COLO668 (cell line): ENCODE data around the gene RUNX3.

ENCODE experiments used
- DNase-seq: peaks from one replicate; lab custom pipeline; 2025; ENCODE audit not compliant: unreplicated experiment; lab: John Stamatoyannopoulos, UW

Gene RUNX3

DNA sequence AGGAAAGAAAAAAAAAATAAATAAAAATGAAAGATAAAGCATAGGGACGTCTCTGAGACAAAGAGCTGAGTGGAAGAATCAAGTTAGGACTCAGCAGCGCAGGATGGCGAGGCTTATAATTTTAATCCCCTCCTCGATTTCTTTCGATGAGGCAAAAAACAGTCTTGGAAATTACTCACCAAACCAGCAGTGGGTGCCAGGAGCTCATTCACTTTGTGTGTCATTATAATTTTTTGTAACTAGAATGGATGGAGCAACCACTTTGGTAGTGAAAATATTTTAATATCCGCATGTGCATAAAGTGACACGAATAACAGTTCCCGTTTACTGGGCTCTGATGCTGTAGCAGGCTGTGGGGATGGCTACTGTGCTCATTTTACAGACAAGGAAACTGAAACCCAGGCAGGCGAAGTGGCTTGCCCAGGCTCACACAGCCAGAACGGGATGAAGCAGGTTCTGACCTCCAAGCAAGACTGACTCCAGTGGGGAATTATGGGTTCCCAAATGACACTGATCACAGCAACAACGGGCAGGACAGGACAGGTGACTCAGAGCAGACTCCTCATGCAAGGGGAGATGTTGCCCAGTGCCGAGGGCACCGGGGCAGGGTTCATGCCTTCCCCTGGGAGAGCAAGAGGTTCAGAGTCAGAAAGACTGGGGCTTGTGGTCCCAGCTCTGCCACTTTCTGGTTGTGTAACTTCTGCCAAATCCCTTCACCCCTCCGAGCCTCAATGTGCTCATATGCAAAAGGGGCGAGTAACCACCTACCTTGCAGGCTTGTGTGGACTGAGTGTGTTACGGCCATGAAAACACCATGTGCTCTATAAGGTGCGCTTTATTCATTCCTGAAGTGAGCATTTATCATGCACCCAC lies 63.6 kb downstream of the RUNX3 start:
- DNase-seq, result no peak

- DNase-seq, result no peak
Observed at GRCh38 chr1:24865587-24865986, 64.5 kb downstream of the RUNX3 start.

DNA sequence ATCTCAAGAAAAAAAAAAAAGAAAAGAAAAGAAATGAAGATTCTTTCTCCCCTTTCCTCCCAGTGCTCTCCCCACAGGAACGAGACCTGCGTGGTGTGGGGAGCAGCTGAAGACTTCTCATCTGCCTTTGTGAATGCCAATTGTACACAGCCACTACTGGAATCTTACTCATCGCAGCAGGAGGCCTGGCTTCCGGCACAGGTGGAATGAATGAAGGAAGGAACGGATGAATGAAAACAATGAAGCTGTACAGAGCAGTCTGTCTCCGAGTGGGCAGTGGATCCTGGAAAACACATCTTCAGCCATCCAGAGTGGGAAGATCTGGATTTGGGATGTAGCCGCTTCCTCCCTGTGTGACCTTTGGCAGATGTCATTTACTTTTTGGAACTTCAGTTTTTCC lies 64.9 kb downstream of the RUNX3 start:
- no peak for DNase-seq

DNA sequence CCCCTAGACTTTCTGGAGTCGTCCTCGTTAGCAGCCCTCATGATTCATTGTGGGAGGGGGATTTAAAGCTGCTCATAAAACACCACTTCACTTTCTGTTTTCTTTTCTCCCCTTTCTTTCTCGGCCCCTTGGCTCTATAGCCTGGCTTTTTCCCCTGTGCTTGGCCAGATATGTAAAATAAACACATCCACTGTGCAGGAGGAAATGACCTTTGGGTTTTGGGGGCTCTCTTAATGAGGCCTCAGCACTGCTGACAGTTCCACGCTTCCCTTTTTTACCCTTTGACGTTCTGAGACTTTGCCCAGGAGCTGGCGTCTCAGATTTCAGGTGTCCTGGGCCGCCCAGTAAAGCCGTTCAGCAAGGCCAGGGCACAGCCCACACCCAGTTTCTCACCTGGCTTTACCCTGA lies 65.7 kb downstream of the RUNX3 start:
- no peak for DNase-seq

DNA sequence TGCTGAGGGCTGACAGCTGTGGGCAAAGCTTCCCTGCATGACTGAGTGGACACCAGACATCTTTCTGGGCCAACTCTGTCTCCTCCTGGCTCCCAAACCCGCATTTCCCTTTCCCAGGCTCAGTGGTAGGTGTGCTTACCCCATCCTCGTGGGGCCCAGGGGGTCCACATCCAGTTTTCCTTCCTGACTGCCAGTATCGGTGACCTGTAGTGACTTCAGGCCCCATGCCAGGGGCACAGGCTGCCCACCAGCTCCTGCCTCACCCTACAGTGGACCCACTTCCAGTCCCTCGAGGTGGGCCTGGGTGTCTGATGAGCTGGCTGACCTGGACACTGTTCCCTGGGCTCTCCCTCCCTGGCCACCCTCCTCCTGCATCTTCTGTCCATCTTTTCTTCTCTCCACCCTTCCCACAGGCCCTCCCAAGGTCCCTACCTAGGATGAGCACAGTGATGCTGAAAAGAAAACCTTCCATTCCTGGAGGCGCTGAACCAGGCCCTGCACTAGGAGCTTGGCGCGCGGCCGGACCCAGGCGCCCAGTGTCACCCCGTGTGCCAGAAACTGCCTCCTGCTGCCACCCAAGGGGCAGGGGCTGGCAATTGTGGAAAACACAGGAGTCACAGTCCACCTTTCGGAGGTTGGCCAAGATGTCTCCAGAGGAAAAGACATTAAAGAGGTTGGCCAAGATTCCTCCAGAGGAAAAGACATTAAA lies 67.1 kb downstream of the RUNX3 start:
- DNase-seq, result no peak

- DNase-seq, result no peak
Observed at GRCh38 chr1:24861821-24862727, 68.0 kb downstream of the RUNX3 start.

- no peak for DNase-seq
Observed at GRCh38 chr1:24860841-24861240, 69.2 kb downstream of the RUNX3 start.

- DNase-seq, result no peak
Observed at GRCh38 chr1:24859063-24860010, 70.7 kb downstream of the RUNX3 start.

DNA sequence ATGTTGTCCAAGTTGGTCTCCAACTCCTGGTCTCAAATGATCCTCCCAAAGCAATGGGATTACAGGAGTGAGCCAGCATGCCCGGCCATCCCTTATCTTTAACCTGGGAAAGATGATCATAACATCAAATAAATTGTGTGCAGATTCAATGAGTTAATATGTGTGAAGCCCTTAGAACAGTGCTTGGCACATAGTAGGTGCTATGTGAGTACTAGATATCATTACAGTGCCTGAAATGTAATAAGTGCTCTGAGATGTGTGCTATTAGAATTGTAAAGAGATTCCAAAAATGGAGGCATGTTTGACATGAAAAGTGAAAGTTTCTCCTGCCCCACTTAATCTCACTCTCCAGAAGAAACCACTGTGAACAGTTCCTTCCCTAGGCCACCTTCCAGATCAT lies 71.8 kb downstream of the RUNX3 start:
- no peak for DNase-seq

GRCh38 chr1:24857507-24858133 lies 72.5 kb downstream of the RUNX3 start:
- no peak for DNase-seq

- no peak for DNase-seq
Observed at GRCh38 chr1:24856787-24857506, 73.1 kb downstream of the RUNX3 start.

GRCh38 chr1:24855474-24855873 lies 74.6 kb downstream of the RUNX3 start:
- no peak for DNase-seq

DNA sequence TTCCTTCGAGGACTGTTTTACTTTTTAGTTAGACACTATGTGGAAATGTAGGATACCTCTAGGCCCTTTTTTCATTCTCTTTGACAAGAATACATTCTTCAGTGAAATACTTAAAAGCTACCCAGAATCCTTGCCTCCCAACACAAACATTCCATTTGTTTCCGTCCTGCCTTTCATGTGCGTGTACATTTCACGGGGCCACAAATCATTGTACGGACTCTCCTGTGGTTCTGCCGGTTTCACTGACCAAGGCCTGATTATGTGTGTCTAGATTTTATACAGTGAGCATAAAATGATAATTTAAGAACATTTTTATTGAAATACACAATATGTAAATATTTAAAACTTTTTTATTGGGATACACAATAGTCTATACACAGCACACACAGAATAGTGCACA lies 76.4 kb downstream of the RUNX3 start:
- no peak for DNase-seq

GRCh38 chr1:24850328-24850920 lies 79.7 kb downstream of the RUNX3 start:
- DNase-seq, result no peak

DNA sequence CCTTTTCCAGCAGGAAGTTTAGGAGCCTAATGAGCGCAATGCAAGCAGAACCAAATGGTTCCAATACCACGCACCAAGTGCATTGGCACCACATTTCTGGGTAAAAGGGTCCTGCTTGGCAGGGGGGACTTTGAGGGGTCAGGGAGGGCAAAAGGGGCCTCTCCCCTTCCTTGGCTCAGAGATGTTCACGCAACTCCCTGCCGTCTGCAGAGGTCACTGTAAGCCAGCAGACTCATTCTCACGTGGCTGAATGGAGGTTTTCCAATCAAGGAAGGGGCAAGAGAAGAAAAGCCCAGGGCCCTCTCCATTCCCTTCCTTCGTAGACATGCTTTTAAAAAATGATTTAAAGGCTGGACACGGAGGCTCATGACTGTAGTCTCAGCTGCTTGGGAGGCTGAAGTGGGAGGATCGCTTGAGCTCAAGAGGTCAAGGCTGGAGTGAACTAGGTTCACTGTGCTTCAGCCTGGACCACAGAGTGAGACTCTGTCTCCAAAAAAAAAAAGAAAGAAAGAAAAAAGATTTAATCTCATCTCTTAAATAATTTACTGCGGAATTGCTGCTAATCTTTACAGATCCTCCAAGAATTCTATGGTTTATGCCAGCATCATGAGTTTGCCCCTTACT lies 80.3 kb downstream of the RUNX3 start:
- no peak for DNase-seq
